ENCODE results near the gene RPL29. TPM values are rescaled to one million over a fixed set of nuclear protein-coding genes. Genes with fewer than 3 reads are reported as not detected.

RPL29 gene
- total and polyA plus RNA-seq, 2 of the 8 experiments (the other 6 are each of a cell fraction or from before 2014, with no cell fraction given) = 1,467 to 2,660 TPM

GRCh38 chr3:51948016-51948580 lies 47.6 kb downstream of the RPL29 start:
- H2BK5ac ChIP-seq (ENCODE audit: low read depth, low read length) = no peak overlapping the region
- H3K4me3 ChIP-seq (ENCODE audit: extremely low read depth in 1 of 4, insufficient read depth in 2 of 4, low read depth in 3 of 4, low read length in 4 of 4) = no peak overlapping the region
- H3K27ac ChIP-seq (ENCODE audit: low read depth, low read length) = no peak overlapping the region
- no peak overlapping the region for H4K8ac ChIP-seq (ENCODE audit: extremely low read depth, insufficient read depth, low read length)
- no peak overlapping the region for H3K18ac ChIP-seq (ENCODE audit: extremely low read depth, low read length)
- no peak overlapping the region for H3K4ac ChIP-seq (replicated peaks; ENCODE audit: insufficient read length, low read depth, low read length)
- WGBS, 2 experiments (ENCODE audit: extremely low coverage in 1 of 2, insufficient coverage in 1 of 2, insufficient read length in 1 of 2, insufficient replicate concordance in 2 of 2, low coverage in 1 of 2, low lambda C conversion rate in 2 of 2, missing lambda C conversion rate in 1 of 2) = 86% methylated on average over 10 of the region's 10 CpGs; no CpG with 5 or more reads in 1 of the 2 experiments
- no peak overlapping the region for H3K56ac ChIP-seq (replicated peaks; ENCODE audit: insufficient read length, low read depth, low read length)
- no peak overlapping the region for H2BK120ac ChIP-seq (replicated peaks; ENCODE audit: low read depth, low read length)
- no peaks in the 10 kb centered on the region for H3K4me1 ChIP-seq (replicated peaks in 1 of 4; ENCODE audit: control insufficient read depth in 3 of 4, insufficient read depth in 4 of 4, low read length in 3 of 4)
- no peak overlapping the region for H2BK20ac ChIP-seq (ENCODE audit: low read length)
- FAIRE-seq (no peak), DNase-seq (ENCODE audit: low read depth in 1 of 2, low spot score in 2 of 2) (no peak)
- no peaks in the 10 kb centered on the region for H3K36me3 ChIP-seq (ENCODE audit: control insufficient read depth in 2 of 4, insufficient read depth in 4 of 4, low read length in 3 of 4)
- H3K4me2 ChIP-seq (ENCODE audit: insufficient read depth in 1 of 2, low read depth in 2 of 2, low read length in 2 of 2) = no peak overlapping the region
- no peak overlapping the region for H2BK15ac ChIP-seq (ENCODE audit: low read length)
- H3K14ac ChIP-seq (ENCODE audit: insufficient read length) = no peak overlapping the region
- no peak overlapping the region for H4K5ac ChIP-seq (ENCODE audit: insufficient read length, low read depth, low read length)
- H4K91ac ChIP-seq (replicated peaks; ENCODE audit: insufficient read length, low read length) = no peak overlapping the region
- no peaks in the 10 kb centered on the region for H3K79me2 ChIP-seq (ENCODE audit: control insufficient read depth in 1 of 2, insufficient read depth in 2 of 2, low read length in 2 of 2)
- H3K27me3 ChIP-seq (replicated peaks in 1 of 4; ENCODE audit: control insufficient read depth in 3 of 4, extremely low read depth in 1 of 4, insufficient read depth in 3 of 4, low read length in 3 of 4) = peaks cover 0 to 10% (median 5%) of the 10 kb centered on the region in 4 experiments; a peak in 6 of 7 replicates
- H3K79me1 ChIP-seq (ENCODE audit: low read depth, low read length) = no peaks in the 10 kb centered on the region
- H3K23ac ChIP-seq (ENCODE audit: insufficient read length) = no peak overlapping the region
- no peak overlapping the region for H2AK5ac ChIP-seq (ENCODE audit: low read depth, low read length)
- no peak overlapping the region for H3K9ac ChIP-seq (replicated peaks in 1 of 4; ENCODE audit: extremely low read depth in 1 of 4, low read depth in 3 of 4, low read length in 3 of 4)
- H4K20me1 ChIP-seq (replicated peaks in 1 of 2; ENCODE audit: control insufficient read depth in 1 of 2, insufficient read depth in 2 of 2, low read length in 2 of 2) = no peaks in the 10 kb centered on the region
- H2BK12ac ChIP-seq (ENCODE audit: low read depth, low read length) = no peak overlapping the region
- no peaks in the 10 kb centered on the region for H3K9me3 ChIP-seq (ENCODE audit: insufficient read depth in 2 of 2, low read depth in 1 of 2, low read length in 1 of 2)
- H2AFZ ChIP-seq (ENCODE audit: low read length) = no peak overlapping the region
- POLR2A ChIA-PET (ENCODE audit: partially characterized antibody) = interaction anchor here (0.6 to 15.7 kb wide), 4 partner anchors 10 to 45 kb away, joined by 3 to 148 read pairs (median 67); partner anchors contain the start of genes ABHD14B, PCBP4 and RPL29
- CTCF ChIA-PET (ENCODE audit: partially characterized antibody) = interaction anchor here (1.0 to 2.2 kb wide), 3 partner anchors 9 to 105 kb away, joined by 4 to 9 read pairs (median 8); partner anchors contain the start of gene ABHD14B
- no peaks in the 10 kb centered on the region for H3K23me2 ChIP-seq (ENCODE audit: low read depth, low read length)
- no peak for TF ChIP-seq SAP30 (IDR thresholded peaks at IDR 0.05; ENCODE audit: insufficient read depth, insufficient replicate concordance, low read length)
- no peak for TF ChIP-seq SP4 (IDR thresholded peaks at IDR 0.05; ENCODE audit: low read length)
- no peak for TF ChIP-seq YY1 (IDR thresholded peaks at IDR 0.05; ENCODE audit: low read depth, low read length)
- no peak for TF ChIP-seq KDM1A (IDR thresholded peaks at IDR 0.05; ENCODE audit: borderline replicate concordance, low read length)
- TF ChIP-seq CTBP2 (IDR thresholded peaks at IDR 0.05; ENCODE audit: borderline replicate concordance, insufficient read depth, insufficient read length, low read length) = no peak
